HG02852 (cell line): ENCODE results near the gene CDK12.

Experiments
- ATAC-seq: cut with Tn5 transposase; IDR thresholded peaks from one replicate; pipeline ENCODE4 v1.9.1; 2021; ENCODE audit warnings: mild to moderate bottlenecking, moderate library complexity; ENCODE audit not compliant: unreplicated experiment

Gene CDK12

GRCh38 chr17:39548494-39549225, 87.4 kb downstream of the CDK12 start:
- ATAC-seq: no peak

GRCh38 chr17:39549747-39550573, 88.7 kb downstream of the CDK12 start:
- no peak for ATAC-seq

- no peak for ATAC-seq
Observed at GRCh38 chr17:39551879-39552278, 90.6 kb downstream of the CDK12 start.

GRCh38 chr17:39553341-39553945, 92.2 kb downstream of the CDK12 start:
- ATAC-seq: no peak

- ATAC-seq: no peak
Observed at GRCh38 chr17:39555368-39555767, 94.1 kb downstream of the CDK12 start.

GRCh38 chr17:39556423-39556822, 95.1 kb downstream of the CDK12 start:
- ATAC-seq: no peak

GRCh38 chr17:39562395-39562794, 101.1 kb downstream of the CDK12 start:
- no peak for ATAC-seq

- ATAC-seq: no peak
Observed at GRCh38 chr17:39562976-39563375, 101.7 kb downstream of the CDK12 start.

GRCh38 chr17:39563476-39563875, 102.2 kb downstream of the CDK12 start:
- no peak for ATAC-seq

GRCh38 chr17:39564211-39564848, 103.0 kb downstream of the CDK12 start:
- ATAC-seq: no peak

- ATAC-seq: no peak
Observed at GRCh38 chr17:39566094-39566850, 105.0 kb downstream of the CDK12 start.

GRCh38 chr17:39568702-39569101, 107.4 kb downstream of the CDK12 start:
- no peak for ATAC-seq

- ATAC-seq: no peak
Observed at GRCh38 chr17:39569126-39569525, 107.8 kb downstream of the CDK12 start.

GRCh38 chr17:39572121-39572520, 110.8 kb downstream of the CDK12 start:
- no peak for ATAC-seq

- ATAC-seq: no peak
Observed at GRCh38 chr17:39573447-39574298, 112.4 kb downstream of the CDK12 start.

- ATAC-seq: no peak
Observed at GRCh38 chr17:39576187-39576586, 114.9 kb downstream of the CDK12 start.

GRCh38 chr17:39578272-39578671, 117.0 kb downstream of the CDK12 start:
- ATAC-seq: no peak

GRCh38 chr17:39579318-39580081, 118.2 kb downstream of the CDK12 start:
- ATAC-seq: no peak

GRCh38 chr17:39580082-39580468, 118.8 kb downstream of the CDK12 start:
- ATAC-seq: no peak
